Omental fat pad (tissue), 4 donors: ENCODE measurements around the gene SLC2A9. TPM values are rescaled to one million over a fixed set of nuclear protein-coding genes. Genes with fewer than 3 reads are reported as not detected.

Experiments
- ATAC-seq: fragments of 150-250 bp; one replicate; pipeline ENCODE4 v1.9.1; 2016; ENCODE audit warnings: mild to moderate bottlenecking, moderate library complexity; ENCODE audit not compliant: low FRiP score
- DNase-seq: peaks from one replicate; pipeline ENCODE4 v3.0.0-alpha.2; 2019; ENCODE audit warnings: low spot score
- CTCF ChIP-seq, 3 donors: fragments of 450-650 bp; IDR thresholded peaks; one replicate each; pipeline ENCODE4 v1.5.1; 2016 to 2017; ENCODE audit warnings: antibody characterized with exemption in 3 of 3, mild to moderate bottlenecking in 3 of 3, moderate library complexity in 2 of 3
- total RNA-seq, 4 donors: library from RNA; depleted of rRNA; stranded (reverse); fragments of >200 nt; gene quantifications; one replicate each; pipeline ENCODE4 v1.1.0, GENCODE V29; 2016

SLC2A9 gene
- total RNA-seq, 4 donors from 2014 or later: 4.7 to 8.5 (median 7.3) TPM

- TF ChIP-seq CTCF (IDR thresholded peaks at IDR 0.05): no peak
- DNase-seq: no peak
- ATAC-seq: no peak
These were observed 76.6 kb downstream of the SLC2A9 start for GRCh38 chr4:9944431-9945425.

- no peak for TF ChIP-seq CTCF (IDR thresholded peaks at IDR 0.05)
- DNase-seq: no peak
These were observed 77.5 kb downstream of the SLC2A9 start for GRCh38 chr4:9943761-9944160.

GRCh38 chr4:9942921-9943600, 78.2 kb downstream of the SLC2A9 start:
- ATAC-seq: no peak

More at GRCh38 chr4:9943761-9944160, 77.5 kb downstream of the SLC2A9 start:
- no peak for ATAC-seq

GRCh38 chr4:9942139-9942538, 79.2 kb downstream of the SLC2A9 start:
- TF ChIP-seq CTCF (IDR thresholded peaks at IDR 0.05): no peak
- DNase-seq (no peak), ATAC-seq (no peak)

More at GRCh38 chr4:9942921-9943600, 78.2 kb downstream of the SLC2A9 start:
- DNase-seq: no peak
- no peak for TF ChIP-seq CTCF (IDR thresholded peaks at IDR 0.05)

- DNase-seq: no peak
- no peak for ATAC-seq
- TF ChIP-seq CTCF (IDR thresholded peaks at IDR 0.05): no peak
These were observed 81.3 kb downstream of the SLC2A9 start for GRCh38 chr4:9940041-9940440.

- DNase-seq (no peak), ATAC-seq (no peak)
- TF ChIP-seq CTCF (IDR thresholded peaks at IDR 0.05): no peak
These were observed 82.4 kb downstream of the SLC2A9 start for GRCh38 chr4:9938933-9939332.
